ENCODE measurements around the gene FOXD2.

FOXD2 gene

DNA sequence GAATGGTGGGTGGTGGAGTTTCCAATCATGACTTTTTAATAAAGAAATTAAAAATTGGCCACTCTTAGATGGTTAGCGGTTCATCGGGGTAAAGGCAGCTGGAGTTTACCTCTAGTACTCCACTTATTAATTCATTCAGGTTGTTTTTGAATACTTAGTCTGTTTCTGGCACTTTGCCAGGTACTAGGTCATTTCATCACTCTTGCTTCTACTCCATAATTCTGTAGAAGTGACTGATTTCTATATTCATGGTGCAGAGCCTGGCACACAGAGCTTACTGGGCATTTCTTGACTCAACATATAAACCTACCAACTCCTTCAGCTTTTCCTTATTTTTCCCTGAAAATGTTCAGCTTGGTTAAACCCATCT, 31.5 kb downstream of the FOXD2 start:
- DNase-seq = no peak

DNA sequence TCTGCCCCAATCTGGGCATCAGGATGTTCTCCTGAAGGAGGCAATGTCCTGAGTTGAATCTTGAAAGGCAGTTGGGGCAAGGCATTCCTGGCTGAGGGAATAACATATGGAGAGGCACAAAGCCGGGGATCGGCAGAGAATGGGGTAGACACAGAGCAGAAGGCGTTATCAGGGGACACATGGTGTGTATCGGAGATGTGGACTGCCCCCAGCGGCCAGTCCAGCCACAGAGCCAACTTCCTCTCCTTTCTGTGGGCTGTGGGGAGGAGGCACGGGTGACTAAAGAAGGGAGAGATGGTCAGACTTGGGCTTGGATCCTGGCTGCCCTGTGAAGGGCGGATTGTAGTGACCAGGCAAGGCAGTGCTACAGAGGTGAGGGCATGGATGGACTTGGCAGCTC, 32.1 kb downstream of the FOXD2 start:
- no peak for DNase-seq

DNA sequence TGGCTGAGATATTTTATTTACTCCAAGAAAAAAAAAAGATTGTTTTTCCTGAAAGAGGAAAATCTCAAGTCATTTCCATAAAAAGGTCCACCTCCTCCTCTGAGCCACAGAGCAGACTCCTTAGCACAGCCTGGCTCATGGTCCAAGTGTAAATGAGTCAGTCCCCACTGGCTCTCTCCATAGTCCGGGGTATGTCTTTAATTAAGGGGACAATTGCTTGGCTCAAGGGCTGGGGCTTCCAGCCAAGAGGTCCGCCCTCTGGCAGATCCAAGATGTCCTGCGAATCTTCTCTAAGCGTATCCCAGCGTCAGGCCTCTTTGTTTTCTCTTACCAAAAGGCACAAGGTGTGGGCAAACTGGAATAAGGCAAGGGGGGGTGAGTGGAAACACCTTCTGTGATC, 33.3 kb downstream of the FOXD2 start:
- no peak for DNase-seq

DNA sequence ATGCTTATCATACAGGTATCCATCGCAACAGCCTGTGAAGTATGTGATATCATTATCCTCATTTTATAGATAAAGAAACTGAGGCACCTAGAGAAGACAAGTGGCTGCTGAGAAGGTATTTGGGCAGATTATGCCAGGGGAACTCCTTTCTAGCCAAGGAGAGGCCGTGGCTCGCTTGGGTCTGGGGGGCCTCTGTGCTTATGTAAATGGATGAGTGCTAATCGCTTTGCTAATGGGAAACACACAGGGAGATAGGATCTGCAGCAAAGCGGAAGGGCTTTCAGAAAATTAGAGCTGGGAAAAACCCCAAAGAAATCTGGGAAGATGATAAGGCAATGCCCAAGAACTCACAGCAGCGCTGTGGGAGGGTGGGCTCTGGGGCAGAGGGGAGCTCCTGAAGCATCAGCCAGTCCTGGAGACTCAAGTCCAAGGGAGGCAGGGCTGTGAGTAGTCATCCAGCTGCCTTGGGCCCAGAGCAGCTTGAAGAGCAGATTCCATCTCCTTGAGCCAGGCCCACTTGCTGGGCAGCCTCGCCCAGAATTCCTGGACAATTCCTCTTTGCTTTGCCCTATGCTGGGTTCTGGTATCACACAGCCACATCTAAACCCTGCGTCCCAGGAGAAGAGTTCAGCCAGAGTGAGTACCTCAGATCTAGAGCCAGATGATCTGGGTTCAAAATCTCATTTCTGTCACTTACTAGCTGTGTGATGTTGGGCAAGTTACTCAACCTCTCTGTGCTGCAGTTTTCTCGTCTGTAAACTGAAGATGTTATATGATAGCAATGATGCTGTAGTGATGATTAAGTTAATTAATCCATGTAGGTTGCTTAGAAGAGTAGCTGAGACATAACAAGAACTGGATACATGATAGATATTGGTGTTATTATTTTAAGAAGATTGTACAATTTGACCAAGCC, 36.7 kb downstream of the FOXD2 start:
- DNase-seq = no peak

DNA sequence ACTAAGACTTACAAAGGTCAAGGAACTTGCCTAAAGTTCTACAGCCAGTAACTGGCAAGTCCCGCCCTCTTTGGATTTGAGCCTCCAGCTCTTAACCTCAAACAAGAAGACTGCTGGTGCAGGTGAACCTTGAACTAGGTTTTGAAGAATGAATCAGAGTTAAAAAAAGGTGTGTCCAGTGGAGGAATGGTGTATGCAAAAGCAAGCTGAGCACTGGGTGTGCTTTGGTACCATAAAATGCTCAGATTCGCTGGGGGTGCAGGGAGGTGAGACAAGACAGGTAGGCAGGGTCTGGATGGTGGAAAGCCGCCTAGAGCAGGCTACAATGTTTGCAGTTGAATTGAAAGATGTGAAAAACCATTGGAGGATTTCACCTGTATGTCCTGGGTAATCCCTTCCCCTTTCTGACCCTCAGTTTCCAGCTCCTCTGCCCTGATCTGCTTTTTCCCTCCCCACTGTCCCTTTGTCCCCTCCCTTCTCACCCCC, 39.8 kb downstream of the FOXD2 start:
- DNase-seq = no peak

DNA sequence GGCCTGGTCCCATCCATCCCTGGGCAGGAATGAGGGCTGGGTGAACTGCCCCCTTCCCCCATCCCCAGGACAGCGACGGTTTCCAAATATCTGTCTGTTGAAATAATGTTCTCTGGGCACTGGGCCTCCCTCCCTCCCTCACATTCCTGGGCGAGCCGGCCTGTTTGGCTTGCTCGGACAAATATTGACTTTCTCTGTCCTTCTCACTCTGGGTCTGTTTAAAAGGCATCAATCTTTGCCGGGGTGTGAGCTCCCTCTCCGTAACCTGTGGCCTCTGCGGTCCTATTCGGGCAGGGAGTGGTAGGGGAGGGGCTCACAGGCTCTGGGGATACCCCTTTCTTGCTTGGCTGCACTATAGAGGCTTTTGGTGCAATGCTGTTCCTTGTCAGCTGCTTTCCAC, 40.2 kb downstream of the FOXD2 start:
- no peak for DNase-seq

DNA sequence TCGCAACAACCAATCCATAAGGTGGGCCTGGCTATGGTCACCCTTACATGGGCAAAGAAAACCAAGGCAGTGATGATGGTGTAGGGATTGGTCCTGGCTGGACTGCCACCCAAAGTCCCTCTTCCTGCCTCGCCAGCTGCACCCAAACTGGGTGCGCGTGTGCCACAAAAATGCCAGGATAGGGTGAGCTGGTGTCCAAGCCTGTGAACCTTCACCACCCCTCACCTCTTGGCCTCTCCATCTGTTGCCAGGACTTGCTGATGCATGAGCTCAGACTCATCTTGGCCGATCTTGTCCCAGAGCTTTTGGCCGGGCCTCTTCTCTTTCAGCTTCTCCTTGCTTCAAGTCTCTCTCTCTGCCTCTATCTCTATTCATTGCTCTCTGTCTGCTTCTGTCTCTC, 41.8 kb downstream of the FOXD2 start:
- DNase-seq = no peak

DNA sequence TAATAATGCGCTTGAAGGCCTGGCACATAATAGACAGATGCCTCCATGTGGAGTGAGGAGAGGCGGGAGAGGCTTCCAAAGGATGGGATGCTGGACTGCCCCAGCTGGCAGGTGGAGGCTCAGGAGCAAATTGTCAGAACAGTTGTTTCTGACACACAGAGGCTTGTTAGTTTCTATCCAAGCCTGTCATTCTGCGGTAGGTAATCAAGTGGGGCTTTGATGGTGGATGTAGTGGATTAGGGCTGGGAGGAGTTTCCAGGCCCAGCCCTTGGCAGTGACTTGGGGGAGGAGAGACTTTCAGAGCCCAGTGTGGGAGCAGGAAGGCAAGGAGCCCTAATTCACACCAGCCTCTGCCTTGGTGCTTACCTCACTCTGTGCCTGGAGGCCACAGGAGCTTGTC, 44.1 kb downstream of the FOXD2 start:
- DNase-seq = no peak

DNA sequence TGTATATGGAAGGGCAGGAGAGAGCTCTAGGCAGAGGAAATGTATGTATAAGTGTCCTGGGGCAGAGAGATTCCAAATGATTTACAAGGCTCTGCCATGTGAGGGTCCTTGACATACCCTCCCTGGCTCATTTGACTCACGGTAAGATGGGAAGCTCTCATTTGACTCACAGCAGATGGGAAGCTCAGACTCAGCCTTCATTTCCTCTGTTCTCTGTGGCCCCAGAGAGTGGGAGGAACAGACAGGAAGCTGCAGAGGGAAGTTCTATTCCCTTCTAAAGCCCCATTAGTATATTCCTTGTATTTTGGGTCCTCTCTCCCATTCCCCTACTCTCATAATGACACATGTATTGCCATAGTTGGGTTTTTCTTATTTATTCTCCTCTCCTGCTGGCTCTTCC, 44.9 kb downstream of the FOXD2 start:
- DNase-seq = no peak

DNA sequence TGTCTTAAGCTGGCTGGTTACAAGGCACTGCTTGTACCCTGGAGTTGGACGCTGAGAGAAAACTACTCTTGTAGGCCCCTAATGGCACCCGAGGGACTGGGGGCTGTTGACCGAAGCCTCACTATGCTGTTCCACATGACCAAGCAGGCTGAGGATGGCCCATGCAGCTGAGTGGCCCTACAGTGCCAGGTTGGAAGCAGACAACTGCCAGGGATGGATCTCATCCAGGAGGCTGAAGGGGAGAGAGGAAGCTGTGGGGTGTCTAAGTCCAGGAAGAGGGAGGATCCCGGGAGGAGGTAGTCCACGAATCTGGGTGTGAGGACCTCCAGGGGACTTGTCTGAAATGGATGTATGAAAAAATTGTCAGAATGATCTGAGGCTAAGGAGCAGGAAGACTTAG, 45.8 kb downstream of the FOXD2 start:
- DNase-seq = no peak

DNA sequence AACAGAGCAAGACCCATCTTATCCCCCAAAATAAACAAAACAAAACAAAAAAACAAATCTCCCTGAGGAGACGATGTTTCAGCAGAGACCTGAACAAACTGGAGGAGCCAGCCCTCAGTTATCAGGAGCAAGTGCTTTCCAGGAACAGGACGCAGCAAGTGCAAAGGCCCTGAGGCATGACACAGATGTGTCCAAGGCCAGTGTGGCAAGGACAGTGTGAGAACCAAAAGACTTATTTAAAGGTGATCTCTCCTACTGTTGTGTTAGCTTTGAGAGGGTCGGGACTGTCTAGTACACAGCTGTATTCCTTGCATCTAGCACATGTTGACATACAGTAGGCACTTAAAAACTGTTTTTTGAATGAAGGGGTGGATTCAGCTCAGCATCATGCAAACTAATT, 48.0 kb downstream of the FOXD2 start:
- DNase-seq = no peak

DNA sequence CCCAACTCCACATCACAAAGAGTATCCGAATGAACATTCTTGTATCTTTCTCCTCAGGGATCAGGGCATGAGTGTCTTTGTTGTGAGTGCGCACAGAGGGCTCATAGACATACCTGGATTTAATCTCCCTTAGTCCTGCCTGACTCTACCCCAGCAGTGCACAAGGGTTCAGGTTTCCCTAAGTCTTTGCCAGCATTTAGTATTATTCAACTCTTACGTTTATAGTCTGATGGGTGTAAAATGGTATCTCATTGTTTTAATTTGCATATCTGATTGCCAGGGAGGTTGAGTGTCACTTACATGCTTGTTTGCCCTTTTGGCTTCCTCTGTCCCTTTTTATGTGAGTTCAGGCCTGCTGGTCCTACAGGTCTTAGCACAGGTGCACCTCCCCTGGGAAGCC, 49.5 kb downstream of the FOXD2 start:
- no peak for DNase-seq

DNA sequence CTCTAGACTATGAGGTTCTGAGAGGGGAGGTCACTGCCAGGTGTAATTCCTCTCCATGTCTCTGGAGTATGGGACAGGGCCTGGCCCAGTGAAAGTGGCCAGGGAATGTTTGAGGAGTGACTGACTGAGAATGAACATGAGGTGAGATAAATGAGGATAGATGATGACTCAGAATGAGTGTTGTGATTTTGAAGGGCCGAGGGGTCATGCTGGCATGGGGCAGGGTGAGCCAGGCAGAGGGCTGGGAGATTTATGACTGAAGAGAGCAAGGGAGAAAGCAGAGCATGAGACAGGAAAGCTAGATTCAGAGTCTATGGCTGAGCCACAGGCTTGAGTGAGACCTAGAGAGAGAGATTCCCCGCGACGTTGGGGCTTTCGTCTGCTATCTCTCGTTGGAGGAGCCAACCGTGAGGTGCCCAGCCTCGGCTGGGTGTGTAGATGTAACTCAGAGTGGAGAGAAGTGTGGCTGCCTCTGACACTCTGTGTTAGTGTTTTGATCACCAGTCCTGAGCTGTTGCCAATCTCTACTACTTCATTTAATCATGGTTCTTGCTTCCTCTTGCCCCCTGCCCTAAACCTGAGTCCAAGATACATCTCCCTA, 50.1 kb downstream of the FOXD2 start:
- DNase-seq = no peak
